Osteoblast (primary cell): Measurements from ENCODE around the gene RALB. TPM values are rescaled to one million over a fixed set of nuclear protein-coding genes. Genes with fewer than 3 reads are reported as not detected.

ENCODE experiments used
- DNase-seq: peaks from one replicate; pipeline ENCODE4 v3.0.0; 2011; ENCODE audit warnings: low spot score, mixed read lengths; ENCODE audit not compliant: insufficient read length; ENCODE audit errors: missing footprints
- H2AFZ ChIP-seq: 2 replicates; pipeline ENCODE4 v1.6.0; 2011; ENCODE audit warnings: mild to moderate bottlenecking, low read length
- H3K27ac ChIP-seq: 2 replicates; pipeline ENCODE4 v1.5.1; 2011; ENCODE audit warnings: mild to moderate bottlenecking, low read depth, low read length, moderate library complexity
- H3K27me3 ChIP-seq: 2 replicates; pipeline ENCODE4 v1.6.0; 2012; ENCODE audit warnings: mild to moderate bottlenecking, control low read depth, inconsistent platforms, low read length, moderate library complexity; ENCODE audit not compliant: insufficient read depth
- H3K36me3 ChIP-seq: 2 replicates; pipeline ENCODE4 v1.5.1; 2011; ENCODE audit warnings: mild to moderate bottlenecking, low read length, control low read depth, moderate library complexity; ENCODE audit not compliant: insufficient read depth
- H3K4me1 ChIP-seq: 2 replicates; pipeline ENCODE4 v1.5.1; 2011; ENCODE audit warnings: mild to moderate bottlenecking, low read length, control low read depth, moderate library complexity; ENCODE audit not compliant: insufficient read depth
- H3K4me2 ChIP-seq: 2 replicates; pipeline ENCODE4 v1.6.0; 2011; ENCODE audit warnings: mild to moderate bottlenecking, low read length; ENCODE audit not compliant: insufficient read depth
- H3K4me3 ChIP-seq: fragments of 200-600 bp; sonication (generic); 3 replicates; pipeline ENCODE4 v1.5.1; 2012; ENCODE audit warnings: mild to moderate bottlenecking, low read length, inconsistent platforms; ENCODE audit not compliant: insufficient read depth
- H3K79me2 ChIP-seq: 2 replicates; pipeline ENCODE4 v1.6.0; 2012; ENCODE audit warnings: mild to moderate bottlenecking, low read length, control low read depth, inconsistent platforms; ENCODE audit not compliant: insufficient read depth
- H3K9me3 ChIP-seq: 2 replicates; pipeline ENCODE4 v1.5.1; 2011; ENCODE audit warnings: low read depth, low read length, control low read depth
- H4K20me1 ChIP-seq: 2 replicates; pipeline ENCODE4 v1.6.0; 2012; ENCODE audit warnings: mild to moderate bottlenecking, low read length, control low read depth; ENCODE audit not compliant: insufficient read depth
- CTCF ChIP-seq: IDR thresholded peaks from 2 replicates; pipeline ENCODE4 v1.5.1; 2011; ENCODE audit warnings: mild to moderate bottlenecking, low read depth, low read length, moderate library complexity; ENCODE audit errors: extremely low read depth
- total RNA-seq: library from RNA; depleted of rRNA; stranded (reverse); fragments of >200 nt; gene quantifications from 2 replicates; pipeline ENCODE4 v1.2.3, GENCODE V29; 2012

The RALB gene
- total RNA-seq, 1 donor, result 48.5 TPM

DNA sequence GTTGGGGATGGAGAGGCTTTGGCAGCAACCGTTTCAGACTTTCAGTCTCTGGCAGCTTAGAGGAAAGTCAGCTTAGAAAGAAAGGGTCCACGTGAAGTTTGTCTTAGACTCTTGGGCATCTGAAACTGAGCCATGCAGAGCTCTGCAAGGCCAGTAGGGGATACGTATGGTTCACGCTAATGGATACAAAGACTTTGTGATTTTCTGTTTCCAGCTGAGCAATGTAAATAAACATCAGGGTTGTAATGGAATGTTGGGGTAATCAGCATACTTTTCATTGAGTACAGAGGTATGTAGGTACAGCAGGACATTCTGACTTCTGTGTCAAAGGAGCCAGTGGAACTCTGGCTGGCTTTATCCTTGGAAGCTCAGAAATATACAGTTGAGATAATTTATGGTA is 31.0 kb downstream of the RALB start:
- no peaks in the 10 kb centered on the region for H3K9me3 ChIP-seq
- H4K20me1 ChIP-seq, result peaks cover 28% of the 10 kb centered on the region
- H3K36me3 ChIP-seq, result peaks cover 18% of the 10 kb centered on the region
- no peak overlapping the region for H3K4me2 ChIP-seq
- DNase-seq, result no peak
- peaks cover 51% of the 10 kb centered on the region for H3K79me2 ChIP-seq
- H3K4me1 ChIP-seq, result peaks cover 11% of the 10 kb centered on the region
- H3K27ac ChIP-seq, result no peak overlapping the region
- TF ChIP-seq CTCF, result peak; percentile 34
- H3K4me3 ChIP-seq, result no peak overlapping the region
- no peaks in the 10 kb centered on the region for H3K27me3 ChIP-seq
- H2AFZ ChIP-seq, result no peak overlapping the region

- no peak for DNase-seq
- no peak for TF ChIP-seq CTCF
- Histone ChIP-seq H3K36me3 (peaks cover 8% of the 10 kb centered on the region), H4K20me1 (peaks cover 21% of the 10 kb centered on the region), H3K9me3 (no peaks in the 10 kb centered on the region), H3K27me3 (no peaks in the 10 kb centered on the region), H3K4me2 (no peak overlapping the region), H3K79me2 (peaks cover 47% of the 10 kb centered on the region), H3K4me1 (peaks cover 11% of the 10 kb centered on the region), H2AFZ (no peak overlapping the region), H3K4me3 (no peak overlapping the region), H3K27ac (no peak overlapping the region)
These were observed 32.4 kb downstream of the RALB start for GRCh38 chr2:120285056-120285455.

DNA sequence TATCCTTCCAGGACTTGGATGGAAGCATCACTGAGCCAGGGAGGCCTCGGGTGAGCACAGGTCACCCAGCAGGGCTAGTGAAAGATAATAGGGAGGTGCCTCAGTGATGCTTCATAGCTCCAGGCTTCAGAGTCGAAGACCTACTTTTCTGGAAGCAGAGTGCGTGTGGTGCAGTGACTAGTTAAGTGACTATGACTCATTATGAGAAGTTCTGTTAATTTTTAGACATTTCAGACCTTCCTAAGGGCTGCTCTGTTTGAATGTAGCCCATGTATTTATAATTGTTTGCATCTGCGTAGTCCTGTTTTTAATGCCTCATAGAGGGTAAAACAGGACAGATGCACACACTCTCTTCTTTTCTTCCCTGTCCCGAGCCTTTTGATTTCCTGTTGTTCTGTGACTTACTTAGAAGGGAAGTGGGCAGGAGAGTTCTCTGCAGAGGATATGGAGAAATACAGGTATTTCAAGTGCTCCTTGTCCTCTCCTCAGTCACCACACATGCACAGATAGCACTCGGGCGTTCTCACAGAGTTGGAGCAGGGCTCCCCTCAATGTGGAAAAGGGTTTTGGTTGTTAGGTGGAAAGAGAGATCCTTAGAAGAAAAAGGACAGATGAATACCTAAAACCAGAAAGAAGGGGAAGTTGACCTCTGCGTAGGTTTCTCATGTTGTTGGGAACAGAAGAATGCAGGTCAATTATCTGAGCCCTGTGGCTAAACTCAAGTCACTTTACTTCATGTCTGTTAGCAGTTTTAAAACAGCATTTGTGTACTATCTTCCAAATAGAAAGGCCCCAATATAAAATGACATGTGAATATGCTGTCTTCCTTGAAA is 34.7 kb downstream of the RALB start:
- no peak for TF ChIP-seq CTCF
- Histone ChIP-seq H3K4me3 (no peak overlapping the region), H3K27ac (peak overlapping the region; percentile 77), H3K36me3 (peaks cover 11% of the 10 kb centered on the region), H3K4me2 (peak overlapping the region; percentile 51), H3K4me1 (peaks cover 22% of the 10 kb centered on the region), H3K27me3 (no peaks in the 10 kb centered on the region), H3K9me3 (no peaks in the 10 kb centered on the region), H3K79me2 (peaks cover 43% of the 10 kb centered on the region), H2AFZ (no peak overlapping the region), H4K20me1 (peaks cover 21% of the 10 kb centered on the region)
- DNase-seq, result peak; percentile 93

DNA sequence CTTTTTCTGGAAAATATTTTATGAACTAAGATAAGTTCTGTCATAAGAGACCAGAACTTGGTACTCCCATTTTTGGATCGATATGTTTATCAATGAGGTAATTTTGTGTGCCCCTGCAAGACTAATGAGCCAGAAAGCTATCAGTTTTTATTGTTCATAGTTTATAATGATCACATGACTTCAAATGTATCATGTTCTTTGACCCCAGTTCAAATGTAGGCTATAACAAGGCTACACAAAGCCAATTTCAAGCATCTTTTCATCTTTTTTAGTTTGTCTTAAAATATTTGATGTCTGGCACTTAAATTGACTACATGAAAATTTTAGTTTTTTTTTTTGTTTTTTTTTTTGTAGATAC is 35.3 kb downstream of the RALB start:
- H3K9me3 ChIP-seq, result no peaks in the 10 kb centered on the region
- H3K27me3 ChIP-seq, result no peaks in the 10 kb centered on the region
- peaks cover 13% of the 10 kb centered on the region for H3K36me3 ChIP-seq
- no peak overlapping the region for H3K4me2 ChIP-seq
- TF ChIP-seq CTCF, result no peak
- H4K20me1 ChIP-seq, result peaks cover 23% of the 10 kb centered on the region
- peak overlapping the region; percentile 77 for H3K27ac ChIP-seq
- no peak overlapping the region for H2AFZ ChIP-seq
- H3K4me3 ChIP-seq, result no peak overlapping the region
- peaks cover 22% of the 10 kb centered on the region for H3K4me1 ChIP-seq
- peaks cover 37% of the 10 kb centered on the region for H3K79me2 ChIP-seq
- no peak for DNase-seq
